Trophoblast cell (in vitro differentiated cells and primary cell): ENCODE data around the gene AP5Z1.

Source experiments
- DNase-seq, 2 donors: peaks; one replicate each; pipeline ENCODE4 v3.0.0-alpha.2; 2016
- H2AFZ ChIP-seq: 2 replicates; pipeline ENCODE4 v1.6.1; 2013; ENCODE audit warnings: low read length, moderate library complexity, mild to moderate bottlenecking; ENCODE audit not compliant: insufficient read depth, poor library complexity
- H2AK5ac ChIP-seq: 2 replicates; pipeline ENCODE4 v1.6.1; 2013; ENCODE audit warnings: mild to moderate bottlenecking, low read length
- H2BK120ac ChIP-seq: 2 replicates; pipeline ENCODE4 v1.6.1; 2013; ENCODE audit warnings: low read length, mild to moderate bottlenecking, moderate library complexity; ENCODE audit not compliant: insufficient read depth, poor library complexity
- H2BK12ac ChIP-seq: 2 replicates; pipeline ENCODE4 v1.6.1; 2013; ENCODE audit warnings: mild to moderate bottlenecking, low read length, moderate library complexity
- H2BK5ac ChIP-seq: 2 replicates; pipeline ENCODE4 v1.6.1; 2013; ENCODE audit warnings: low read length, low read depth, moderate library complexity, mild to moderate bottlenecking; ENCODE audit not compliant: poor library complexity
- H3K14ac ChIP-seq: 2 replicates; pipeline ENCODE4 v1.6.1; 2013; ENCODE audit warnings: mild to moderate bottlenecking, low read length
- H3K18ac ChIP-seq: 2 replicates; pipeline ENCODE4 v1.6.1; 2013; ENCODE audit warnings: mild to moderate bottlenecking, low read length
- H3K23ac ChIP-seq: 2 replicates; pipeline ENCODE4 v1.6.1; 2013; ENCODE audit warnings: low read length
- H3K27ac ChIP-seq: 2 replicates; pipeline ENCODE4 v1.5.1; 2013; ENCODE audit warnings: low read depth, mild to moderate bottlenecking, inconsistent platforms, low read length, moderate library complexity
- H3K27me3 ChIP-seq: 2 replicates; pipeline ENCODE4 v1.6.1; 2013; ENCODE audit warnings: inconsistent platforms, mild to moderate bottlenecking, low read length, moderate library complexity; ENCODE audit not compliant: insufficient read depth
- H3K36me3 ChIP-seq, 2 experiments: 1 replicate in 1 of 2; 2 replicates in 1 of 2; pipeline ENCODE4 v1.6.1; 2013; ENCODE audit warnings: low read length in 2 of 2, mild to moderate bottlenecking in 2 of 2, moderate library complexity in 1 of 2; ENCODE audit not compliant: insufficient read depth in 2 of 2, control insufficient read depth in 1 of 2
- H3K4ac ChIP-seq: 2 replicates; pipeline ENCODE4 v1.6.1; 2013; ENCODE audit warnings: low read depth, mild to moderate bottlenecking, low read length, moderate library complexity
- H3K4me1 ChIP-seq, 2 experiments: 1 replicate in 1 of 2; 2 replicates in 1 of 2; pipeline ENCODE4 v1.6.1; 2013; ENCODE audit warnings: low read length in 2 of 2, mild to moderate bottlenecking in 2 of 2, moderate library complexity in 1 of 2; ENCODE audit not compliant: insufficient read depth in 2 of 2, control insufficient read depth in 1 of 2
- H3K4me2 ChIP-seq: 2 replicates; pipeline ENCODE4 v1.6.1; 2013; ENCODE audit warnings: inconsistent platforms, mild to moderate bottlenecking, low read length, moderate library complexity
- H3K4me3 ChIP-seq: 2 replicates; pipeline ENCODE4 v1.5.1; 2013; ENCODE audit warnings: mild to moderate bottlenecking, low read depth, low read length, inconsistent platforms
- H3K79me1 ChIP-seq: one replicate; pipeline ENCODE4 v1.6.1; 2013; ENCODE audit warnings: low read length
- H3K79me2 ChIP-seq: 2 replicates; pipeline ENCODE4 v1.6.1; 2013; ENCODE audit warnings: low read length, mild to moderate bottlenecking; ENCODE audit not compliant: control insufficient read depth, insufficient read depth, poor library complexity
- H3K9ac ChIP-seq: 2 replicates; pipeline ENCODE4 v1.6.1; 2013; ENCODE audit warnings: mild to moderate bottlenecking, low read length
- H3K9me3 ChIP-seq: 2 replicates; pipeline ENCODE4 v1.6.1; 2013; ENCODE audit warnings: low read depth, mild to moderate bottlenecking, control low read depth, inconsistent platforms, low read length; ENCODE audit not compliant: insufficient read depth
- H4K12ac ChIP-seq: 2 replicates; pipeline ENCODE4 v1.6.1; 2013; ENCODE audit warnings: low read depth, mild to moderate bottlenecking, low read length, moderate library complexity
- H4K8ac ChIP-seq: 2 replicates; pipeline ENCODE4 v1.6.1; 2013; ENCODE audit warnings: low read depth, mild to moderate bottlenecking, low read length, moderate library complexity
- H4K91ac ChIP-seq: one replicate; pipeline ENCODE4 v1.6.1; 2013; ENCODE audit warnings: low read depth, mild to moderate bottlenecking, low read length, moderate library complexity
- WGBS: extraction: QIAGEN DNeasy Blood & Tissue Kit; methylation state at CpG from one replicate; pipeline ENCODE4 v1.1.7; 2013; ENCODE audit warnings: missing lambda C conversion rate; ENCODE audit not compliant: insufficient read length, insufficient coverage; ENCODE audit errors: extremely low coverage; 5-methylcytosine and 5-hydroxymethylcytosine counted together

The AP5Z1 gene

GRCh38 chr7:4744391-4745264 is 30.8 kb upstream of the AP5Z1 start:
- Histone ChIP-seq H2BK12ac (peak overlapping the region; percentile 87), H3K27ac (peak overlapping the region; percentile 75), H2BK5ac (peak overlapping the region; percentile 67), H4K12ac (peak overlapping the region; percentile 27), H2AFZ (peak overlapping the region; percentile 5), H3K14ac (peak overlapping the region; percentile 58), H3K79me2 (peaks cover 2% of the 10 kb centered on the region), H3K4me2 (peak overlapping the region; percentile 30), H2AK5ac (peak overlapping the region; percentile 44), H3K4me3 (no peak overlapping the region), H3K36me3 (peaks cover 22 to 23% of the 10 kb centered on the region in 2 experiments), H3K23ac (no peak overlapping the region), H3K27me3 (no peaks in the 10 kb centered on the region), H3K9ac (peak overlapping the region; percentile 39), H4K91ac (peak overlapping the region; percentile 86), H2BK120ac (peak overlapping the region; percentile 48), H3K9me3 (no peaks in the 10 kb centered on the region), H4K8ac (peak overlapping the region; percentile 68), H3K18ac (peak overlapping the region; percentile 64), H3K4ac (peak overlapping the region; percentile 10), H3K4me1 (peaks cover 7% of the 10 kb centered on the region in 2 experiments), H3K79me1 (peaks cover 9% of the 10 kb centered on the region)
- peak; percentile 89 to 92 for DNase-seq
- no CpG with 5 or more reads among the region's 31 CpGs for WGBS

GRCh38 chr7:4745265-4745919 is 30.0 kb upstream of the AP5Z1 start:
- Histone ChIP-seq H2AFZ (no peak overlapping the region), H3K23ac (no peak overlapping the region), H3K9ac (no peak overlapping the region), H3K79me2 (peaks cover 2% of the 10 kb centered on the region), H3K14ac (no peak overlapping the region), H4K8ac (no peak overlapping the region), H3K36me3 (peaks cover 25% of the 10 kb centered on the region in 2 experiments), H2BK12ac (no peak overlapping the region), H3K27me3 (no peaks in the 10 kb centered on the region), H3K9me3 (no peaks in the 10 kb centered on the region), H3K79me1 (peaks cover 8% of the 10 kb centered on the region), H2BK5ac (no peak overlapping the region), H3K4me2 (peak overlapping the region; percentile 30), H4K91ac (peak overlapping the region; percentile 56), H3K4ac (no peak overlapping the region), H3K4me3 (no peak overlapping the region), H2BK120ac (no peak overlapping the region), H3K27ac (peak overlapping the region; percentile 75), H3K18ac (no peak overlapping the region), H4K12ac (no peak overlapping the region), H3K4me1 (peaks cover 5% of the 10 kb centered on the region in 2 experiments), H2AK5ac (no peak overlapping the region)
- no peak for DNase-seq
- WGBS = no CpG with 5 or more reads among the region's 18 CpGs

- Histone ChIP-seq H3K9me3 (no peaks in the 10 kb centered on the region), H3K9ac (no peak overlapping the region), H3K4ac (no peak overlapping the region), H3K27ac (peak overlapping the region; percentile 75), H2BK12ac (peak overlapping the region; percentile 3), H4K8ac (no peak overlapping the region), H2AFZ (no peak overlapping the region), H3K36me3 (peaks cover 25% of the 10 kb centered on the region in 2 experiments), H3K14ac (no peak overlapping the region), H2BK5ac (no peak overlapping the region), H2BK120ac (no peak overlapping the region), H3K23ac (no peak overlapping the region), H4K12ac (no peak overlapping the region), H3K4me2 (no peak overlapping the region), H3K18ac (no peak overlapping the region), H3K4me3 (no peak overlapping the region), H3K27me3 (no peaks in the 10 kb centered on the region), H3K4me1 (peaks cover 5% of the 10 kb centered on the region in 2 experiments), H4K91ac (no peak overlapping the region), H3K79me1 (peaks cover 8% of the 10 kb centered on the region), H2AK5ac (no peak overlapping the region), H3K79me2 (peaks cover 2% of the 10 kb centered on the region)
- DNase-seq = peak; percentile 67 to 87
- WGBS = no CpG with 5 or more reads among the region's 12 CpGs
These were observed 29.2 kb upstream of the AP5Z1 start for GRCh38 chr7:4745971-4746919.

- no peak overlapping the region for H3K23ac ChIP-seq
- no peak overlapping the region for H3K4ac ChIP-seq
- H3K4me3 ChIP-seq = no peak overlapping the region
- H3K36me3 ChIP-seq = peaks cover 21% of the 10 kb centered on the region in 2 experiments
- H2AFZ ChIP-seq = no peak overlapping the region
- no peak overlapping the region for H4K8ac ChIP-seq
- H4K91ac ChIP-seq = peak overlapping the region; percentile 36
- H3K27me3 ChIP-seq = no peaks in the 10 kb centered on the region
- H4K12ac ChIP-seq = no peak overlapping the region
- DNase-seq = no peak
- no peak overlapping the region for H3K9ac ChIP-seq
- H3K14ac ChIP-seq = no peak overlapping the region
- H3K79me1 ChIP-seq = peaks cover 8% of the 10 kb centered on the region
- no peak overlapping the region for H3K4me2 ChIP-seq
- H2BK120ac ChIP-seq = no peak overlapping the region
- H3K9me3 ChIP-seq = no peaks in the 10 kb centered on the region
- H2AK5ac ChIP-seq = no peak overlapping the region
- no CpG with 5 or more reads among the region's 22 CpGs for WGBS
- H3K4me1 ChIP-seq = peaks cover 5% of the 10 kb centered on the region in 2 experiments
- H2BK5ac ChIP-seq = no peak overlapping the region
- no peak overlapping the region for H2BK12ac ChIP-seq
- H3K79me2 ChIP-seq = peaks cover 2% of the 10 kb centered on the region
- H3K18ac ChIP-seq = peak overlapping the region; percentile 21
- no peak overlapping the region for H3K27ac ChIP-seq
These were observed 28.4 kb upstream of the AP5Z1 start for GRCh38 chr7:4747013-4747412.
